CD8-positive, alpha-beta memory T cell (primary cell): Measurements from ENCODE around the gene ANKRD55. TPM values are rescaled to one million over a fixed set of nuclear protein-coding genes. Genes with fewer than 3 reads are reported as not detected.
"Not testable (repeated sequence)": the region's sequence is repeated elsewhere in the genome, so short reads cannot be mapped to it uniquely, and the experiment has no call there.

Source experiments
- CTCF ChIA-PET: fragments of 350-600 bp; sonication (Branson Sonifier 250); formaldehyde crosslinking; loops from one replicate; lab custom pipeline; 2021; ENCODE audit warnings: antibody characterized with exemption; lab: Charles Lee
- POLR2A ChIA-PET: fragments of 350-600 bp; sonication (Branson Sonifier 250); formaldehyde crosslinking; loops from one replicate; lab custom pipeline; 2021; ENCODE audit warnings: antibody characterized with exemption; lab: Charles Lee
- DNase-seq, 5 donors: peaks; one replicate each; pipeline versions ENCODE4 v3.0.0 to v3.0.0-alpha.2; 2020 to 2022; ENCODE audit warnings: mixed read lengths in 1 of 5
- H3K27ac ChIP-seq: one replicate; pipeline ENCODE4 v1.7.0; 2013; ENCODE audit warnings: low read depth, mild to moderate bottlenecking, low read length, moderate library complexity
- H3K27me3 ChIP-seq: 2 replicates; pipeline ENCODE4 v1.7.0; 2013; ENCODE audit warnings: low read length, mild to moderate bottlenecking; ENCODE audit not compliant: insufficient read depth, poor library complexity, severe bottlenecking
- H3K36me3 ChIP-seq: 2 replicates; pipeline ENCODE4 v1.7.0; 2013; ENCODE audit warnings: mild to moderate bottlenecking, low read length, moderate library complexity; ENCODE audit not compliant: insufficient read depth
- H3K4me1 ChIP-seq: 2 replicates; pipeline ENCODE4 v1.7.0; 2013; ENCODE audit warnings: mild to moderate bottlenecking, low read length, moderate library complexity; ENCODE audit not compliant: insufficient read depth
- H3K4me3 ChIP-seq: 2 replicates; pipeline ENCODE4 v1.7.0; 2013; ENCODE audit warnings: mild to moderate bottlenecking, low read length
- H3K9me3 ChIP-seq: 2 replicates; pipeline ENCODE4 v1.7.0; 2013; ENCODE audit warnings: mild to moderate bottlenecking, low read length
- H3K27ac Mint-ChIP-seq, 8 donors: one replicate each; pipeline ENCODE4 v1.8.0; 2020 to 2021; ENCODE audit warnings: mixed read lengths in 8 of 8, mild to moderate bottlenecking in 6 of 8, inconsistent platforms in 3 of 8, moderate library complexity in 3 of 8
- H3K27me3 Mint-ChIP-seq, 2 donors: one replicate each; pipeline ENCODE4 v1.8.0; 2020 to 2021; ENCODE audit warnings: mixed read lengths in 2 of 2, mild to moderate bottlenecking in 1 of 2, moderate library complexity in 1 of 2
- H3K36me3 Mint-ChIP-seq, 3 donors: one replicate each; pipeline ENCODE4 v1.8.0; 2020 to 2021; ENCODE audit warnings: mixed read lengths in 3 of 3, inconsistent platforms in 1 of 3, mild to moderate bottlenecking in 1 of 3
- H3K4me1 Mint-ChIP-seq, 3 donors: one replicate each; pipeline ENCODE4 v1.8.0; 2020 to 2021; ENCODE audit warnings: mixed read lengths in 3 of 3, inconsistent platforms in 1 of 3, mild to moderate bottlenecking in 1 of 3
- H3K4me3 Mint-ChIP-seq, 7 donors: one replicate each; pipeline ENCODE4 v1.8.0; 2020 to 2021; ENCODE audit warnings: mixed read lengths in 7 of 7, mild to moderate bottlenecking in 6 of 7, moderate library complexity in 4 of 7, inconsistent platforms in 2 of 7
- H3K9me3 Mint-ChIP-seq, 5 donors: one replicate each; pipeline ENCODE4 v1.8.0; 2020 to 2022; ENCODE audit warnings: mixed read lengths in 5 of 5, mild to moderate bottlenecking in 3 of 5, moderate library complexity in 2 of 5, inconsistent platforms in 1 of 5
- polyA plus RNA-seq: library from polyadenylated mRNA; unstranded; fragments of 300-500 nt; fragmentation: Illumina TruSeq; gene quantifications from one replicate; pipeline ENCODE4 v1.2.3, GENCODE V29; 2021
- total RNA-seq, 2 experiments: library from RNA; stranded (reverse); gene quantifications; one replicate each; pipeline ENCODE4 v1.2.3, GENCODE V29; 2021

ANKRD55 gene
- total and polyA plus RNA-seq, 3 experiments from 2014 or later = not detected

DNA sequence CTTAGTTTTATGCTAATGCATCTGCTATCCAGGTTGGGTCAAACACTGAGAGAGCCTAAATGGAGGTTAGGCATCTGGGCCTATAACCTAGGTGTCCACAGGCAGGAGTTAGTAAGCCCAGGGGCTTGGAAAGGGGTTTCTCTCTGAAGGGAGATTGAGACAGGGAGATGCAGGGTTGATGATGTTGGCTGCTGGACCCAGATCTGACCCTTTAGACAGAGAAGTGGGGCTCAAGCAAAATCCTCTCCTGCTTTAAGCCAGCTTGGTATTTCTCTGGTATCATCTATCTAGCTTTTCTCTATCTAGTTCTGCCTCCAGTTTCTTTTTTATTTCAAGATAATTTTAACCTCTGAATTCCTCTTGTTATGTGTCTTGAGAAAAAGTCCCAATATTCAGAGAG is 18.3 kb upstream of the ANKRD55 start:
- no peaks in the 10 kb centered on the region for H3K4me1 ChIP-seq
- Mint-ChIP-seq H3K27me3 (peaks cover 6 to 19% of the 10 kb centered on the region in 2 donors), H3K4me3 (no peak overlapping the region), H3K36me3 (no peaks in the 10 kb centered on the region), H3K4me1 (no peaks in the 10 kb centered on the region), H3K9me3 (peaks cover 0 to 5% (median 0%) of the 10 kb centered on the region in 5 donors), H3K27ac (no peak overlapping the region)
- CTCF ChIA-PET = no interaction called here
- POLR2A ChIA-PET = no interaction called here
- no peaks in the 10 kb centered on the region for H3K36me3 ChIP-seq
- no peak overlapping the region for H3K4me3 ChIP-seq
- no peak overlapping the region for H3K27ac ChIP-seq
- H3K27me3 ChIP-seq = no peaks in the 10 kb centered on the region
- no peak for DNase-seq
- H3K9me3 ChIP-seq = no peaks in the 10 kb centered on the region

DNA sequence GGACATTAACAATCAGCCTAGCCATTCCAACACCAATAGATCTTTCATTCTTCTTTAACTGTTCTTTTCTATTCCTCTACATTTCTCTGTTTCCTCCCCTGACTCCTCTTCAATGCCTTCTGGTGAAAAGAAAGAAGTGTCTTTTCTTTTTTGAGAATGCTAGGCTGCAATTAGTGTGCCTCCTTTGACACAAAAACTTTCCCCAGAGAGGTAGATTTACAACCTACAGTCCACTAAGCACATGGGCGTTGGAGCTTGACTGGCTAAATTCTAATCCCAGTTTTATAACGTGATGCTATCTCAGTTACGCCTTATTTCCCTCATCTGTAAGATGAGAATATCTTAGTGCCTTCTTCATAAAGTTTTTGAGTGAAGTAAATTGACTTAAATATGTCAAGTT is 16.9 kb upstream of the ANKRD55 start:
- Histone ChIP-seq H3K27me3 (no peaks in the 10 kb centered on the region), H3K36me3 (no peaks in the 10 kb centered on the region), H3K4me1 (no peaks in the 10 kb centered on the region), H3K27ac (no peak overlapping the region), H3K9me3 (no peaks in the 10 kb centered on the region), H3K4me3 (no peak overlapping the region)
- no peaks in the 10 kb centered on the region for H3K4me1 Mint-ChIP-seq
- POLR2A ChIA-PET = no interaction called here
- no peaks in the 10 kb centered on the region for H3K36me3 Mint-ChIP-seq
- H3K9me3 Mint-ChIP-seq = peaks cover 0 to 5% (median 1%) of the 10 kb centered on the region in 5 donors
- H3K4me3 Mint-ChIP-seq = no peak overlapping the region
- DNase-seq = no peak
- CTCF ChIA-PET = no interaction called here
- peaks cover 6 to 19% of the 10 kb centered on the region in 2 donors for H3K27me3 Mint-ChIP-seq
- H3K27ac Mint-ChIP-seq = no peak overlapping the region

DNA sequence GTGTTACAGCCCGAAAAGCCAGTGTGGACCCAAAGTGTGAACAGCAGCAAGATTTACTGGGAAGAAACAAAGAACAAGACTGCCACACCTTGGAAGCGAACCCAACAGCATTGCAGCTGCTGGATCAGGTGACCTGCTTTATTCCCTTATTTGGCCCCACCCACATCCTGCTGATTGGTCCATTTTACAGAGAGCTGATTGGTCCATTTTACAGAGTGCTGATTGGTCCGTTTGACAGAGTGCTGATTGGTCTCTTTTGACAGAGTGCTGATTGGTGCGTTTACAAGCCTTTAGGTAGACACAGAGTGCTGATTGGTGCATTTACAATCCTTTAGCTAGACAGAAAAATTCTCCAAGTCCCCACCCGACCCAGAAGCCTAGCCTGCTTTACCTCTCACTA is 16.0 kb upstream of the ANKRD55 start:
- H3K4me3 Mint-ChIP-seq, CTCF ChIA-PET, H3K9me3 Mint-ChIP-seq, H3K9me3 ChIP-seq, DNase-seq, H3K27ac Mint-ChIP-seq, H3K27ac ChIP-seq, H3K4me3 ChIP-seq, H3K36me3 ChIP-seq, H3K27me3 ChIP-seq, H3K36me3 Mint-ChIP-seq, H3K4me1 ChIP-seq, POLR2A ChIA-PET, H3K4me1 Mint-ChIP-seq: not testable (repeated sequence)
- peaks cover 6 to 19% of the 10 kb centered on the region in 2 donors for H3K27me3 Mint-ChIP-seq

DNA sequence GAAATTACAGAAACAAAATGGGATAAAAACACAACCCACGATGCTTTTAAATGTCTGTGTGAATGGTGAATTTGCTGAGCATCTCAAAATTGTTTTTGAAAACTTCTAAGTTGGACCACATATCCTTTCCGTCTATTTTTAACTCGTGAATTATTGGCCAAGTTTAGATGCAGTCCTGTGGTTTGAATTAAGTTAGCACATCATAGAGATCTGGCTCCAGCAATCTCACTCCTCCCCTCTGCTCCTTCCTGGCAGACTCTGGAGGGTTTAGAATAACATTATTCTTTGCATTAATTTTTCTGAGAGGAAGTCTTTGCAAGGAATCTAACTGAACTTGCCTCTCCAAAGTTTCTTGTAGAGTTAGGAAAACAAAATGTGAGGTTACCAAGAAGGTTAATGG is 14.5 kb upstream of the ANKRD55 start:
- Histone ChIP-seq H3K9me3 (no peaks in the 10 kb centered on the region), H3K4me3 (no peak overlapping the region), H3K27me3 (no peaks in the 10 kb centered on the region), H3K27ac (no peak overlapping the region), H3K36me3 (no peaks in the 10 kb centered on the region), H3K4me1 (no peaks in the 10 kb centered on the region)
- no peaks in the 10 kb centered on the region for H3K4me1 Mint-ChIP-seq
- H3K27ac Mint-ChIP-seq = no peak overlapping the region
- H3K9me3 Mint-ChIP-seq = peaks cover 0 to 5% (median 4%) of the 10 kb centered on the region in 5 donors
- ChIA-PET POLR2A (no interaction called here), CTCF (no interaction called here)
- H3K4me3 Mint-ChIP-seq = no peak overlapping the region
- DNase-seq = no peak
- no peaks in the 10 kb centered on the region for H3K36me3 Mint-ChIP-seq
- H3K27me3 Mint-ChIP-seq = peaks cover 8 to 19% of the 10 kb centered on the region in 2 donors

DNA sequence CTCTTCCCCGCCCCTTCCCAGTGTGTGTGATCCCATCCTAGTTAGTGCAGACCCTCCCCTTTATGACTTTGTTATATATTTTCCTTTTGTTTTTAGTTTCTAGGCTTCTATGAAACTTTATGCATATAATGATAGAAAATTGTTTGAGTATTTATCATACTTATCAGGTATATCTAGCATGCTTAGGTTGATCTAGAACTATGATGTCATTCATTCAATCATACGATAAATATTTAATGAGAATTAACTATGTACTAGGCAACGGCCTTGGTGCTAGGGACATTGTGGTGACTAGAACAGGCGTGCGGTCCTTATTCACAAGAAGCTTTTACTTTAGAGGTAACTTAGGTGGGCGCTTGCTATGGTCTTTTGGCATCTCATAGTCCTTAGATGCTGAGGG is 13.6 kb upstream of the ANKRD55 start:
- Histone ChIP-seq H3K36me3 (no peaks in the 10 kb centered on the region), H3K9me3 (no peaks in the 10 kb centered on the region), H3K4me1 (no peaks in the 10 kb centered on the region), H3K4me3 (no peak overlapping the region), H3K27me3 (no peaks in the 10 kb centered on the region), H3K27ac (no peak overlapping the region)
- Mint-ChIP-seq H3K9me3 (peaks cover under 1 to 6% (median 4%) of the 10 kb centered on the region in 5 donors), H3K4me3 (no peak overlapping the region), H3K27me3 (peaks cover 8 to 16% of the 10 kb centered on the region in 2 donors), H3K36me3 (no peaks in the 10 kb centered on the region), H3K4me1 (no peaks in the 10 kb centered on the region), H3K27ac (no peak overlapping the region)
- no peak for DNase-seq
- POLR2A ChIA-PET = no interaction called here
- CTCF ChIA-PET = no interaction called here

DNA sequence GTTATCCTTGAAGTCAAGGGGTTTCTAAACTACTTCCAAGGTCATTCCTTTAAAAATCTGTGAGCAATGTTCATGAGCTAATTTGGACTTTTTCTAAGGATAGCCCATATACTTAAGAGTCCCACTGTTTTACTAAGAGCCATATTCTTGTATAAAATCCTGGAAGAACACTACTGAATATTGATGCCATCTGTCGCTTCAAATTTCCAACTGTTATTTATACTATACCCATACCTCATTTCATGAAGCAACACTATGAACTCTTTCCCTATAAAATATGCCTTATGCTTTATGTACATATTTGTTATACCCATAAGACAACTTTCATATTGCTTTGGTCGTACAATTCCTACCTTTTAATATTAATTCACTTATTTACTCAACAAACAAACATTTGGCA is 12.4 kb upstream of the ANKRD55 start:
- Histone ChIP-seq H3K4me3 (no peak overlapping the region), H3K9me3 (no peaks in the 10 kb centered on the region), H3K36me3 (no peaks in the 10 kb centered on the region), H3K27ac (no peak overlapping the region), H3K4me1 (no peaks in the 10 kb centered on the region), H3K27me3 (no peaks in the 10 kb centered on the region)
- H3K36me3 Mint-ChIP-seq = peaks cover 0 to 1% (median 0%) of the 10 kb centered on the region in 3 donors
- POLR2A ChIA-PET = no interaction called here
- H3K4me1 Mint-ChIP-seq = no peaks in the 10 kb centered on the region
- no peak overlapping the region for H3K27ac Mint-ChIP-seq
- CTCF ChIA-PET = no interaction called here
- DNase-seq = no peak
- peaks cover 9 to 11% of the 10 kb centered on the region in 2 donors for H3K27me3 Mint-ChIP-seq
- no peak overlapping the region for H3K4me3 Mint-ChIP-seq
- peaks cover 4 to 11% (median 4%) of the 10 kb centered on the region in 5 donors for H3K9me3 Mint-ChIP-seq

DNA sequence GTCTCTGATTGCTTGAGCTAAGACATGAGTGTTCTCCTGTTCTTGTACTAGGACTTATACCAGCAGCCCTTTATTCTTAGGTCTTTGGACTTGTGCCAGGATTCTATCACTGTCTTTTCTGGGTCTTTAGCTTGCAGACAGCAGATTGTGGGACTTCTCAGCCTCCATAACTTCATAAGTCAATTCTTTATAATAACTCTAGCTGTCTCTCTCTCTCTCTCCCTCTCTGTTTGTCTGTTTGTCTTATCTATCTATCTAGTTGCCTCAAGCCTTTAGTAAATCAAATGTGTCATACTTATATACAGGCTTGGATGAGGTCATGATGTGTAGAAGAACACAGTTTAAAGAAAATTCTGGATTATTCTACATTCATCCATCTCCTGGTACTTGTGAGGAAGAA is 11.5 kb upstream of the ANKRD55 start:
- Mint-ChIP-seq H3K27ac (no peak overlapping the region), H3K4me1 (no peaks in the 10 kb centered on the region), H3K36me3 (peaks cover 0 to 1% (median 0%) of the 10 kb centered on the region in 3 donors), H3K4me3 (no peak overlapping the region), H3K27me3 (peaks cover 3 to 7% of the 10 kb centered on the region in 2 donors), H3K9me3 (peaks cover 4 to 11% (median 4%) of the 10 kb centered on the region in 5 donors)
- H3K9me3 ChIP-seq = no peaks in the 10 kb centered on the region
- no peak overlapping the region for H3K27ac ChIP-seq
- DNase-seq = no peak
- H3K4me3 ChIP-seq = no peak overlapping the region
- H3K4me1 ChIP-seq = no peaks in the 10 kb centered on the region
- CTCF ChIA-PET = no interaction called here
- H3K36me3 ChIP-seq = no peaks in the 10 kb centered on the region
- H3K27me3 ChIP-seq = no peaks in the 10 kb centered on the region
- POLR2A ChIA-PET = no interaction called here

DNA sequence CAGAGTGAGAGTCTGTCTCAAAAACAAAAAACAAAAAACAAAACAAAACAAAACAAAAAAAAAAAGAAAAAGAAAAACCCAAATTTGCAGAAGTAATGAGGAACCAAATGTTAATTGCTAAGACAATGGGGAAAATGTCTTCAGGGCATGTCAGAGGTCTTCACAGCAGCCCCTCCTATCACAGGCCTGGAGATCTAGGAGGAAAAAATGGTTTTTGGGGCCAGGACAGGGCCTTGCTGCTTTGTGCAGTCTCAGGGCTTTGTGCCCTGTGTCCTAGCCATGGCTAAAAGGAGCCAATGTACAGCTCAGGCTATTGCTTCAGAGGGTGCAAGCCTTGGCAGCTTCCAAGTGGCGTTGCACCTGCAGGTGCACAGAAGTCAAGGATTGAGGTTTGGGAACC is 9.1 kb upstream of the ANKRD55 start:
- H3K27ac Mint-ChIP-seq, H3K27me3 Mint-ChIP-seq, H3K9me3 ChIP-seq, H3K36me3 Mint-ChIP-seq, H3K27ac ChIP-seq, H3K27me3 ChIP-seq, CTCF ChIA-PET, DNase-seq, H3K4me1 Mint-ChIP-seq, H3K4me1 ChIP-seq, POLR2A ChIA-PET, H3K36me3 ChIP-seq, H3K9me3 Mint-ChIP-seq, H3K4me3 ChIP-seq: not testable (repeated sequence)
- H3K4me3 Mint-ChIP-seq = peak overlapping the region in 1 of 7 donors; percentile 41

DNA sequence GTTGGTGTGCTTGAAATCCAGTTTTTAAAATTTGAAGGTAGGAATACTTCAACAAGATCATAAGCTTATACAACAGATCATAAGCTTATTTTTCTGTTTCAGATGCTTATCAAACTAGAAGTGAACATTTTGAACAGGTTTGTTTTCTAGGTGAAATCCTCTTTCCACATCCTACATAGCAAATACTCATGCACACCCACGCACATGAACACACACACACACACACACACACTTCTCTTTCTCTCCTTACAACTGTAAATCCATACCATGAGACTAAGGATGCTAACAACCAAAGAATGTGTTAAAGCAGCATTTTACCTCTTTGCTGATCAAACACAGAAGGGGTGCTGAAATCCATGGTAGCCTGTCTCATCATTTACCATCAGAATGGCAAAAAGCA is 592 bp downstream of the ANKRD55 start:
- H3K4me1 Mint-ChIP-seq = no peaks in the 10 kb centered on the region
- H3K4me3 ChIP-seq = no peak overlapping the region
- peaks cover 0 to 3% (median 0%) of the 10 kb centered on the region in 5 donors for H3K9me3 Mint-ChIP-seq
- no peak overlapping the region for H3K27ac ChIP-seq
- ChIA-PET CTCF (no interaction called here), POLR2A (no interaction called here)
- peaks cover 2 to 12% of the 10 kb centered on the region in 2 donors for H3K27me3 Mint-ChIP-seq
- no peaks in the 10 kb centered on the region for H3K27me3 ChIP-seq
- H3K36me3 Mint-ChIP-seq = no peaks in the 10 kb centered on the region
- no peaks in the 10 kb centered on the region for H3K4me1 ChIP-seq
- H3K9me3 ChIP-seq = no peaks in the 10 kb centered on the region
- no peaks in the 10 kb centered on the region for H3K36me3 ChIP-seq
- H3K4me3 Mint-ChIP-seq = no peak overlapping the region
- DNase-seq = no peak
- H3K27ac Mint-ChIP-seq = no peak overlapping the region
